RWPE2 (cell line): ENCODE results near the gene XRCC3.

Experiments
- ATAC-seq: fragments of 200-7000 bp; cut with Tn5 transposase; 3 replicates; pipeline ENCODE4 v1.9.1; 2021; ENCODE audit warnings: low read depth
- DNase-seq: peaks from one replicate; pipeline ENCODE4 v3.0.0-alpha.2; 2020; ENCODE audit warnings: low spot score
- H3K27ac ChIP-seq: fragments of 450-650 bp; 2 replicates; pipeline ENCODE4 v1.5.1; 2017; ENCODE audit warnings: mild to moderate bottlenecking; ENCODE audit not compliant: poor library complexity, severe bottlenecking
- H3K27me3 ChIP-seq: fragments of 250-450 bp; sonication (Bioruptor Pico); 2 replicates; pipeline ENCODE4 v1.5.1; 2021; ENCODE audit warnings: mild to moderate bottlenecking, moderate library complexity; ENCODE audit not compliant: insufficient read depth, poor library complexity, severe bottlenecking
- H3K36me3 ChIP-seq: fragments of 250-450 bp; sonication (Bioruptor Pico); 2 replicates; pipeline ENCODE4 v1.5.1; 2020; ENCODE audit warnings: low read depth, mild to moderate bottlenecking, moderate library complexity
- H3K4me1 ChIP-seq: fragments of 250-450 bp; sonication (Bioruptor Pico); 2 replicates; pipeline ENCODE4 v1.5.1; 2021; ENCODE audit warnings: mild to moderate bottlenecking, moderate library complexity; ENCODE audit not compliant: insufficient read depth, poor library complexity, severe bottlenecking
- H3K4me3 ChIP-seq: fragments of 250-450 bp; sonication (Bioruptor Pico); 2 replicates; pipeline ENCODE4 v1.5.1; 2021; ENCODE audit warnings: mild to moderate bottlenecking, moderate library complexity; ENCODE audit not compliant: severe bottlenecking
- H3K9me3 ChIP-seq: fragments of 250-450 bp; sonication (Bioruptor Pico); 2 replicates; pipeline ENCODE4 v1.5.1; 2021; ENCODE audit warnings: mild to moderate bottlenecking, moderate library complexity; ENCODE audit not compliant: severe bottlenecking
- TF ChIP-seq, protein P1 (sequence below): fragments of 450-650 bp; IDR thresholded peaks from one replicate; pipeline ENCODE4 v1.5.1; 2017; ENCODE audit warnings: mild to moderate bottlenecking, moderate library complexity; ENCODE audit not compliant: poor library complexity, severe bottlenecking

Gene XRCC3

DNA sequence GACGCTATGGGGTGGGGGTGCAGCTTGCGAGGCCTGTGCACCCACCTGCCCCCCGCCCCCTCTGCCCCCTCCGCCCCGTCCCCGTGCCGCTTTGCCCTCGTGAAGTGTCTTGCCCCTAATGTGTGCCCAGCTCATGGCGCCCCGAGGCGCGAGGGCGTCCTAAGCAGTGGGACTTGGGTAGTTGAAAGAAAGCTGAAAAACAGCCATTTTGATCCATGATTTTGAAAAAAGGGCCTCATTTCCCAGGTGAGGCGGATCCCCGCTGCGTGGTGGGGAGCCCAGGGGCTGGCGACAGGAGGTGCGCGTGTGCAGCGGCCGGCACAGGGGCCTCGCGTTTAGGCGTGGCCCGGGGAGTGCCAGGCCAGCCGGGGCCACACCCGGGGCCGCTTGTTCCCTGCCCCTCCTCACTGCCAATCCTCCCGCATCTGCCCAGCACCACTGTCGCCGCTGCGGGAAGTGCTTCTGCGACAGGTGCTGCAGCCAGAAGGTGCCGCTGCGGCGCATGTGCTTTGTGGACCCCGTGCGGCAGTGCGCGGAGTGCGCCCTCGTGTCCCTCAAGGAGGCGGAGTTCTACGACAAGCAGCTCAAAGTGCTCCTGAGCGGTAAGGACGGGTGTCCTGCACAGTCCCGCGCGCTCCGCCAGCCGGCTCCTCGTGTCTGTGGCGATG, 12.2 kb upstream of the XRCC3 start:
- no peaks in the 10 kb centered on the region for H3K9me3 ChIP-seq
- H3K27me3 ChIP-seq = no peaks in the 10 kb centered on the region
- H3K27ac ChIP-seq = no peak overlapping the region
- TF ChIP-seq, protein P1, sequence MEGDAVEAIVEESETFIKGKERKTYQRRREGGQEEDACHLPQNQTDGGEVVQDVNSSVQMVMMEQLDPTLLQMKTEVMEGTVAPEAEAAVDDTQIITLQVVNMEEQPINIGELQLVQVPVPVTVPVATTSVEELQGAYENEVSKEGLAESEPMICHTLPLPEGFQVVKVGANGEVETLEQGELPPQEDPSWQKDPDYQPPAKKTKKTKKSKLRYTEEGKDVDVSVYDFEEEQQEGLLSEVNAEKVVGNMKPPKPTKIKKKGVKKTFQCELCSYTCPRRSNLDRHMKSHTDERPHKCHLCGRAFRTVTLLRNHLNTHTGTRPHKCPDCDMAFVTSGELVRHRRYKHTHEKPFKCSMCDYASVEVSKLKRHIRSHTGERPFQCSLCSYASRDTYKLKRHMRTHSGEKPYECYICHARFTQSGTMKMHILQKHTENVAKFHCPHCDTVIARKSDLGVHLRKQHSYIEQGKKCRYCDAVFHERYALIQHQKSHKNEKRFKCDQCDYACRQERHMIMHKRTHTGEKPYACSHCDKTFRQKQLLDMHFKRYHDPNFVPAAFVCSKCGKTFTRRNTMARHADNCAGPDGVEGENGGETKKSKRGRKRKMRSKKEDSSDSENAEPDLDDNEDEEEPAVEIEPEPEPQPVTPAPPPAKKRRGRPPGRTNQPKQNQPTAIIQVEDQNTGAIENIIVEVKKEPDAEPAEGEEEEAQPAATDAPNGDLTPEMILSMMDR = no peak
- H3K4me3 ChIP-seq = no peak overlapping the region
- ATAC-seq (no peak), DNase-seq (no peak)
- H3K4me1 ChIP-seq = no peaks in the 10 kb centered on the region
- H3K36me3 ChIP-seq = peaks cover 63% of the 10 kb centered on the region

DNA sequence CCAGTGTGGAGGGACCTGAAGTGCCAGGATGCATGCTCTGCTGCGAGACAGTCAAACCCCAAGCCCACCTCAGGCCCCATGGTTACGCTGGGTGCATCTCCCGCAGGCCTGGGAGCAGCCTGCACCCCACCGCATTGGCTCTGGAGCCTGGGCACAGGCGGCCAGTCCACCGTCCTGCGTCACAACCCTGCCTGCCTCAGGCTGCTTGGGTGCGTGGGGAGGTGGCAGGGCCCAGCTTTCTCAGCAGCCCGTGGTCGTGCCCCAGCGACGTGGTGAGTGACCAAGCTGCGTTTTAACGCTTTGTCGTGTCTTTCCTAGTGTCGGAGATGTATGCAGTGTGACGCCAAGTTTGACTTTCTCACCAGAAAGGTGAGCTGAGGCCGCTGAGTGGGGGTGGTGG, 11.2 kb upstream of the XRCC3 start:
- no peaks in the 10 kb centered on the region for H3K27me3 ChIP-seq
- no peaks in the 10 kb centered on the region for H3K9me3 ChIP-seq
- H3K4me1 ChIP-seq = peaks cover 5% of the 10 kb centered on the region
- no peak for DNase-seq
- no peak for ATAC-seq
- TF ChIP-seq, protein P1 = no peak
- peaks cover 59% of the 10 kb centered on the region for H3K36me3 ChIP-seq
- H3K4me3 ChIP-seq = no peak overlapping the region
- no peak overlapping the region for H3K27ac ChIP-seq

DNA sequence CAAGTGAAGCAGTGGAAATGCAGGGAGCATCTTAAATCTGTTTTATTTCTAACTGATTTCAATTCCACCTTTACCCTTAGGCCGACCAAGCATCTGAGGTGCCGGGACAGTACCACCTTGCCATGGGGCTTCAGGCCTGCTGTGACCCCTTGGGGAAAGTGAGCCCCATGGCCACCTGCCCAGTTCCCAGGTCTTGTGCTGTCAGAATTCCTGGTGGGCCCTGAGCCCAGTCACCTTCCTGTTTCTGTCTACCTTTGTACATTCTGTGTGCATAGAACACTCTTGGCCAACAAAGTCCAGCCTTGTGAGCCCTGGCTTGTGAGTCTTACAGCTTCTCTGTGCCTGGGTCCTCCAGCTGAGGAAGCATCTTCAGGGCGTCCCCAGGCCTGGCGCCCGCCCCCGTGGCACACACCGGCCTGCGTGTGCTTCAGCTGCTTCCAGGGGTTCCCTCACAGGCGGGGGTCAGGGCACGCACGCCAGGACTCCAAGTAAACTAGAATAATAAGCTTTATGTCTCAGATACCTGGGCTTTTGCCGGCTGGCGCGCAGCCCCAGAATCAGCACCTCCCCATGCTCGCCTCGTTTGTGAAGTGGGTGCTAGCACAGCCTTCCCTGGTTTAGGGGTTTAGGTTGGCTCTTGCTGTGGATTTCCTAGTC, 10.6 kb upstream of the XRCC3 start:
- ATAC-seq (no peak), DNase-seq (no peak)
- no peak overlapping the region for H3K4me3 ChIP-seq
- no peaks in the 10 kb centered on the region for H3K9me3 ChIP-seq
- TF ChIP-seq, protein P1 = no peak
- H3K4me1 ChIP-seq = peaks cover 6% of the 10 kb centered on the region
- no peak overlapping the region for H3K27ac ChIP-seq
- H3K27me3 ChIP-seq = no peaks in the 10 kb centered on the region
- H3K36me3 ChIP-seq = peaks cover 56% of the 10 kb centered on the region

DNA sequence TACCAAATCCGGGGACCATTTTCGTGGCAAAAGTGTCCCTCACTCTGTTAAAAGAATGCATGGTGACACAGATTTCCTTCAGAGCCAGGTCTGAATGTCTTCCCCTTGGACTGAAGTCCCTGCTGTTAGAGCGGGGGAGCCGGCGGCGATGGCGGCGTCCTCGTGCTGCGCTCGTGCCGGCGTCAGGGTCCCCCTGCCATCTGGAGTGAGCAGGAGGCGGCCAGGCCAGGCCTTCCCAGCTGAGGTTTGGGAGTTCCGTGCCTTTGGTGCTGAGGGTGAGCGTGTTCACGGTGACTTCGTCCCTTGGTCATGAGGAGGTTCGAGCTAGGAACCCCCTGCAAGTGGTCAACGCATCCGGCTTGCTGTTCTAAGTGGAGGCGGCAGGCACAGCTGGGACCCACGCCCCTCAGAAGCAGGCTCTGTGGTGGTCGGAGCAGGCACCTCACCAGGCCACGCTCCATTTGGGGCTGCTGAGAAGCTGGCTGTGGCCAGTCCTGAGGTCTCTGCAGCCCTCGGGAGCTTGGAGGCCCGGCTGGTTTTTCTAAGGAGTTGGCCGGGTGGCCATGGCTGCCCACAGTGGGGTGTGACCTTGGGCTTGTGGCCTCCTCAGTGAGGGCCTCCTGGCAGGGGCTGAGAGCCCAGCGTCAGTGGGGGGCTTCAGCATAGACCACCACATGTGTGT, 9.9 kb upstream of the XRCC3 start:
- no peak for ATAC-seq
- H3K4me3 ChIP-seq = no peak overlapping the region
- peaks cover 49% of the 10 kb centered on the region for H3K36me3 ChIP-seq
- no peaks in the 10 kb centered on the region for H3K9me3 ChIP-seq
- DNase-seq = no peak
- TF ChIP-seq, protein P1 = no peak
- H3K27me3 ChIP-seq = no peaks in the 10 kb centered on the region
- H3K27ac ChIP-seq = no peak overlapping the region
- peaks cover 6% of the 10 kb centered on the region for H3K4me1 ChIP-seq
